SK-N-SH treated with all-trans-retinoic acid at 6 μM for 48 hours (cell line): ENCODE results near the gene MON2.

Source experiments
- ARNTL ChIP-seq: fragments of 450-650 bp; formaldehyde crosslinking; IDR thresholded peaks from 2 replicates; pipeline ENCODE4 v1.5.0; 2020; ENCODE audit warnings: low read depth, mild to moderate bottlenecking, moderate library complexity, borderline replicate concordance
- CSDC2 ChIP-seq: fragments of 250-450 bp; sonication (Bioruptor Pico); IDR thresholded peaks from 2 replicates; pipeline ENCODE4 v1.5.0; 2020; ENCODE audit warnings: mild to moderate bottlenecking, moderate library complexity
- GLIS3 ChIP-seq: fragments of 250-450 bp; sonication (Bioruptor Pico); IDR thresholded peaks from 2 replicates; pipeline ENCODE4 v1.5.0; 2020; ENCODE audit warnings: mild to moderate bottlenecking, moderate library complexity
- POU6F1 ChIP-seq: fragments of 250-450 bp; sonication (Bioruptor Pico); IDR thresholded peaks from 2 replicates; pipeline ENCODE4 v1.8.0; 2021; ENCODE audit warnings: low read depth, mild to moderate bottlenecking, moderate library complexity, borderline replicate concordance
- RARB ChIP-seq: fragments of 250-450 bp; sonication (Bioruptor Pico); IDR thresholded peaks from 2 replicates; pipeline ENCODE4 v1.8.0; 2021; ENCODE audit warnings: mild to moderate bottlenecking, moderate library complexity
- TCF4 ChIP-seq: fragments of 250-450 bp; sonication (Bioruptor Pico); IDR thresholded peaks from 2 replicates; pipeline ENCODE4 v1.8.0; 2021; ENCODE audit warnings: mild to moderate bottlenecking, moderate library complexity, borderline replicate concordance
- TOX ChIP-seq: fragments of 250-450 bp; sonication (Bioruptor Pico); IDR thresholded peaks from 2 replicates; pipeline ENCODE4 v1.8.0; 2021; ENCODE audit warnings: mild to moderate bottlenecking, moderate library complexity, borderline replicate concordance
- ZNF565 ChIP-seq: fragments of 450-650 bp; formaldehyde crosslinking; conservative IDR thresholded peaks from 2 replicates; pipeline ENCODE4 v1.5.0; 2020; ENCODE audit warnings: low read depth, mild to moderate bottlenecking, moderate library complexity
- ZNF70 ChIP-seq: fragments of 450-650 bp; formaldehyde crosslinking; IDR thresholded peaks from 2 replicates; pipeline ENCODE4 v1.5.0; 2020; ENCODE audit warnings: mild to moderate bottlenecking, moderate library complexity
- TF ChIP-seq, protein P1 (sequence below): fragments of 250-450 bp; sonication (Bioruptor Pico); IDR thresholded peaks from 2 replicates; pipeline ENCODE4 v1.5.0; 2020; ENCODE audit warnings: mild to moderate bottlenecking, moderate library complexity
- TF ChIP-seq, protein P2 (sequence below): fragments of 250-450 bp; sonication (Bioruptor Pico); IDR thresholded peaks from 2 replicates; pipeline ENCODE4 v1.8.0; 2020; ENCODE audit warnings: mild to moderate bottlenecking, moderate library complexity, borderline replicate concordance

- TF ChIP-seq ARNTL (CRISPR knock-in tag) (no peak), TOX (CRISPR knock-in tag) (no peak), CSDC2 (no peak), POU6F1 (CRISPR knock-in tag) (no peak), TCF4 (CRISPR knock-in tag) (no peak), ZNF565 (CRISPR knock-in tag) (no peak), GLIS3 (no peak), RARB (CRISPR knock-in tag) (no peak), ZNF70 (no peak)
- TF ChIP-seq, protein P1, sequence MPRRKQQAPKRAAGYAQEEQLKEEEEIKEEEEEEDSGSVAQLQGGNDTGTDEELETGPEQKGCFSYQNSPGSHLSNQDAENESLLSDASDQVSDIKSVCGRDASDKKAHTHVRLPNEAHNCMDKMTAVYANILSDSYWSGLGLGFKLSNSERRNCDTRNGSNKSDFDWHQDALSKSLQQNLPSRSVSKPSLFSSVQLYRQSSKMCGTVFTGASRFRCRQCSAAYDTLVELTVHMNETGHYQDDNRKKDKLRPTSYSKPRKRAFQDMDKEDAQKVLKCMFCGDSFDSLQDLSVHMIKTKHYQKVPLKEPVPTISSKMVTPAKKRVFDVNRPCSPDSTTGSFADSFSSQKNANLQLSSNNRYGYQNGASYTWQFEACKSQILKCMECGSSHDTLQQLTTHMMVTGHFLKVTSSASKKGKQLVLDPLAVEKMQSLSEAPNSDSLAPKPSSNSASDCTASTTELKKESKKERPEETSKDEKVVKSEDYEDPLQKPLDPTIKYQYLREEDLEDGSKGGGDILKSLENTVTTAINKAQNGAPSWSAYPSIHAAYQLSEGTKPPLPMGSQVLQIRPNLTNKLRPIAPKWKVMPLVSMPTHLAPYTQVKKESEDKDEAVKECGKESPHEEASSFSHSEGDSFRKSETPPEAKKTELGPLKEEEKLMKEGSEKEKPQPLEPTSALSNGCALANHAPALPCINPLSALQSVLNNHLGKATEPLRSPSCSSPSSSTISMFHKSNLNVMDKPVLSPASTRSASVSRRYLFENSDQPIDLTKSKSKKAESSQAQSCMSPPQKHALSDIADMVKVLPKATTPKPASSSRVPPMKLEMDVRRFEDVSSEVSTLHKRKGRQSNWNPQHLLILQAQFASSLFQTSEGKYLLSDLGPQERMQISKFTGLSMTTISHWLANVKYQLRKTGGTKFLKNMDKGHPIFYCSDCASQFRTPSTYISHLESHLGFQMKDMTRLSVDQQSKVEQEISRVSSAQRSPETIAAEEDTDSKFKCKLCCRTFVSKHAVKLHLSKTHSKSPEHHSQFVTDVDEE (CRISPR knock-in tag), result no peak
- TF ChIP-seq, protein P2, sequence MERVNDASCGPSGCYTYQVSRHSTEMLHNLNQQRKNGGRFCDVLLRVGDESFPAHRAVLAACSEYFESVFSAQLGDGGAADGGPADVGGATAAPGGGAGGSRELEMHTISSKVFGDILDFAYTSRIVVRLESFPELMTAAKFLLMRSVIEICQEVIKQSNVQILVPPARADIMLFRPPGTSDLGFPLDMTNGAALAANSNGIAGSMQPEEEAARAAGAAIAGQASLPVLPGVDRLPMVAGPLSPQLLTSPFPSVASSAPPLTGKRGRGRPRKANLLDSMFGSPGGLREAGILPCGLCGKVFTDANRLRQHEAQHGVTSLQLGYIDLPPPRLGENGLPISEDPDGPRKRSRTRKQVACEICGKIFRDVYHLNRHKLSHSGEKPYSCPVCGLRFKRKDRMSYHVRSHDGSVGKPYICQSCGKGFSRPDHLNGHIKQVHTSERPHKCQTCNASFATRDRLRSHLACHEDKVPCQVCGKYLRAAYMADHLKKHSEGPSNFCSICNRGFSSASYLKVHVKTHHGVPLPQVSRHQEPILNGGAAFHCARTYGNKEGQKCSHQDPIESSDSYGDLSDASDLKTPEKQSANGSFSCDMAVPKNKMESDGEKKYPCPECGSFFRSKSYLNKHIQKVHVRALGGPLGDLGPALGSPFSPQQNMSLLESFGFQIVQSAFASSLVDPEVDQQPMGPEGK, result no peak
Observed at GRCh38 chr12:62466594-62467491, at the start of gene MON2.
